HFF-Myc (cell line): ENCODE data around the gene TBL2.
"Not testable (repeated sequence)": the region's sequence is repeated elsewhere in the genome, so short reads cannot be mapped to it uniquely, and the experiment has no call there.

ENCODE experiments used
- DNase-seq: peaks from one replicate; pipeline ENCODE4 v3.0.0-alpha.2; 2011; ENCODE audit warnings: low read depth; ENCODE audit errors: extremely low read depth
- H3K4me3 ChIP-seq: replicated peaks from 2 replicates; pipeline ENCODE4 v1.5.1; 2011; ENCODE audit warnings: low read depth, mild to moderate bottlenecking, control low read depth, low read length
- TF ChIP-seq, protein P1 (sequence below): IDR thresholded peaks from 2 replicates; pipeline ENCODE4 v1.5.1; 2012; ENCODE audit warnings: mild to moderate bottlenecking, low read depth, low read length, control low read depth; ENCODE audit errors: missing control alignments

TBL2 gene

DNA sequence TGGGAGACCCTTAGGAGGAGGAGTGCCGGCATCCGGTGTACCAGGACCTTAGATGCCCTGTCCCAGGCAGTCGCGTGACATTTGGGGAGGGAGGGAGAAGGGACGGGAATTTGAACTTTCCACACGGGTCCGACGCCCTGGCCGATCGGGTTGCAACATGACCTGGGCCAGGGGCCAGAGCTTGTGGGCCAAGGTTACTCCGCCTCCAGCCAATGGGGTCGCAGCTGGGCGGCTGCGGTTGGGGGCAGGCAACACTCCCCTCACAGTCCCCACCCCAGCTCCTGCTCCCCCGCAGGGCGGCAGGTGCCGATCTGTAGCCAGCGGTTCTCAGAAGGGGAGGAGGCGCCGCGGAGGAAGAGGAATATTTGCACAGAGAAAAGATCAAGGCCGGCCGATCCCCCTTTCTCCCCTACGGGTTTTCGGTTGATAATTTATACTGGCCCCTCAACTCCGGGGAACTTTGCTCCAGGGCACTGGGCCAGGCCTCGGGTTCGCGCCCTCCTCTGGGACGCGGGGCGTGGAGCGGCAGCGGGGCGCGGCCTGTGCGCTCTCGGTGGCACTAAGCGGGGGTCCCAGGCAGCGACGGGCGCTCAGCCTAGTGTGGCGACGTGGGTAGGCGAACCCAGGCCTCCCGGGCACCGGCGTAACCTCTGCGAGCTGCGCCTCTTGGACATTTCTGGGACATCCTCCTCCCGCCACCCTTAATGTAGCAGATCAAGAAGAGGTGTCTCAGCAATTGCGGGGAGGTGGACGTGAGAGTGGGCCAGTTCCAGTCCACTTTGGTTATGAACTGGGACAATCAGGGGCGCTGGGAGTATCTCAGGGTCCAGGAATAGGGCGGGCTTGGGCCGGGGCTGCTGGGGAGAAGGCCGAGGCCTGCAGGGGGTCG is 44.8 kb upstream of the TBL2 start:
- DNase-seq = no peak
- no peak overlapping the region for H3K4me3 ChIP-seq
- TF ChIP-seq, protein P1, sequence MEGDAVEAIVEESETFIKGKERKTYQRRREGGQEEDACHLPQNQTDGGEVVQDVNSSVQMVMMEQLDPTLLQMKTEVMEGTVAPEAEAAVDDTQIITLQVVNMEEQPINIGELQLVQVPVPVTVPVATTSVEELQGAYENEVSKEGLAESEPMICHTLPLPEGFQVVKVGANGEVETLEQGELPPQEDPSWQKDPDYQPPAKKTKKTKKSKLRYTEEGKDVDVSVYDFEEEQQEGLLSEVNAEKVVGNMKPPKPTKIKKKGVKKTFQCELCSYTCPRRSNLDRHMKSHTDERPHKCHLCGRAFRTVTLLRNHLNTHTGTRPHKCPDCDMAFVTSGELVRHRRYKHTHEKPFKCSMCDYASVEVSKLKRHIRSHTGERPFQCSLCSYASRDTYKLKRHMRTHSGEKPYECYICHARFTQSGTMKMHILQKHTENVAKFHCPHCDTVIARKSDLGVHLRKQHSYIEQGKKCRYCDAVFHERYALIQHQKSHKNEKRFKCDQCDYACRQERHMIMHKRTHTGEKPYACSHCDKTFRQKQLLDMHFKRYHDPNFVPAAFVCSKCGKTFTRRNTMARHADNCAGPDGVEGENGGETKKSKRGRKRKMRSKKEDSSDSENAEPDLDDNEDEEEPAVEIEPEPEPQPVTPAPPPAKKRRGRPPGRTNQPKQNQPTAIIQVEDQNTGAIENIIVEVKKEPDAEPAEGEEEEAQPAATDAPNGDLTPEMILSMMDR = no peak

DNA sequence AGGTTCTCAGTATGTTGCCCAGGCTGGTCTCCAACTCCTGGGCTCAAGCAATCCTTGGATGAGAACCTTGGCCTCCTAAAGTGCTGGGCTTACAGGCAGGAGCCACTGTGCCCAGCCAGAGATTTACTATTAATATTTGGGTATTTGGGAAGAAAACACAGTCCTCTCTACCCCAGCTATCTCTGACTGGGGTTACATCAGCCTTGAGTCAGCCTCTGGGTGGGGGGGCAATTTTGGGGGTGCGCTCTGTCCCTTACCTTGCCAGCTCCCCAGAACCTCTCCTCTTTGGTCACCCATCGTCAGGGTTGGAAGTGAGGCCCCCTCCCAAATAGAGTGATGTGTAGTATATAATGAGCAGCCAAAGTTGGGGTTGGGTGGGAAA is 44.1 kb upstream of the TBL2 start:
- no peak overlapping the region for H3K4me3 ChIP-seq
- TF ChIP-seq, protein P1 = no peak
- DNase-seq = no peak

DNA sequence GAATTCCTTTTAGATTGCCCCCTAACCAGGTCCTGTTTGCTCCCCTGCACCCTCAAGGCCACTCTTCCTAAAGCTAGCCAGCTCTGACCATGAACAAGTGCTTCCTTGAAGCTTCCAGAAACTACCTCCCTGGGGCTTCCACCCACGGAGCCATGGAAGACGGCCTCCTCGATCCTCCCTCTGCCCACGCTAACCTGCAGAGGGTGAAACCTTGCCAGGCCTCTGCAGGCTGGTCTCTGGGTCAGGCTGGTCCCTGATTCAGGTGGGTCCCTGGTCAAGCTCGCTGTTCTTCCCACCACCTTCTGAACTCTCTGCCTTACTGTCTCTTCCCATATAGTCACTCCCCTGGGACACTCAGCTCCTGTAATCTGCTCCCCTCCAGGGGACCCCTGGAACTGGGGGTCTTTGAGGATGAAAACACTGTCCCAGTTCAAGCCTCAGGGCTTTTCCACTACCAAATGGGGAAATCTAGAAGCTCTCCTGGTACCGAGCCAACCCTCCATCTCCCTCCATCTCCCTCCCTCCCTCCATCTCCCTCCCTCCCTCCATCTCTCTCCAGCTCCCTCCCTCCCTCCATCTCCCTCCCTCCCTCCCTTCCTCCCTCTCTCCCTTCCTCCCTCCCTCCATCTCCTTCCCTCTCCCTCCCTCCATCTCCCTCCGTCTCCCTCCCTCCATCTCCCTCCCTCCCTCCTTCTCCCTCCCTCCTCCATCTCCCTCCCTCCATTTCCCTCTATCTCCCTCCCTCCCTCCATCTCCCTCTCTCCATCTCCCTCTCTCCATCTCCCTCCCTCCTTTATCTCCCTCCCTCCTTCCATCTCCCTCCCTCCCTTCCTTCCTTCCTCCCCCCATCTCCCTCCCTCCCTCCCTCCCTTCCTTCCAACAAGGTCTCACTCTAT is 43.0 kb upstream of the TBL2 start:
- H3K4me3 ChIP-seq = no peak overlapping the region
- no peak for DNase-seq
- TF ChIP-seq, protein P1 = no peak

DNA sequence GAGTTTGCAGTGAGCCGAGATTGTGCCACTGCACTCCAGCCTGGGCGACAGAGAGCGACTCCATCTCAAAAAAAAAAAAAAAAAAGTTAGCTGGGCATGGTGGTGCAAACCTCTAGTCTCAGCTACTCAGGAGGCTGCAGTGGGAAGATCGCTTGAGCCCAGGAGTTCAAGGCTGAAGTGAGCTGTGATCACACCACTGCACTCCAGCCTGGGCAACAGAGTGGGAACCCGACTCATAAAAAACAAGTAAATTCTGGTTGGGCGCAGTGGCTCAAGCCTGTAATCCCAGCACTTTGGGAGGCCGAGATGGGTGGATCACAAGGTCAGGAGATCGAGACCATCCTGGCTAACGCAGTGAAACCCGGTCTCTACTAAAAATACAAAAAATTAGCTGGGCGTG is 41.0 kb upstream of the TBL2 start:
- DNase-seq, H3K4me3 ChIP-seq: not testable (repeated sequence)

DNA sequence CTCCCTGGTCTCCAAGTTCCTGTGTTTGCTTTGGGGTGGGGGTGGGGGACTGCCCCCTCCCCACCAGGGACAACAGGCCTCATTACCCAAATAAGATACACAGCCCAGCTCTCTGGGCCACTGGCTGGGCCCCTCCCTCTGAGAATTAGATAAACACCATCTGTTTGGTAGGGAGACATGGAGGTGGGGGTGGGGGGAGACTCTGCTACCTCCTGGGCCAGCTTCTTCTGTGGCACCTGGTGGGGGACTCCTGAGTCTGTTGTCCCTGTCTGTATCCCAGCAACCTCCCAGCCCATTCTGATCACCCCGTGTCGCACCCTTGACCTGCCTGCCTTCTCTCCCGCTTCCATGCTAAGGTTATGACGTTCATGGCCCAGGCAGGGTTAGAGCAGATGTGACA is 40.2 kb upstream of the TBL2 start:
- TF ChIP-seq, protein P1 = no peak
- H3K4me3 ChIP-seq = no peak overlapping the region
- DNase-seq = no peak

DNA sequence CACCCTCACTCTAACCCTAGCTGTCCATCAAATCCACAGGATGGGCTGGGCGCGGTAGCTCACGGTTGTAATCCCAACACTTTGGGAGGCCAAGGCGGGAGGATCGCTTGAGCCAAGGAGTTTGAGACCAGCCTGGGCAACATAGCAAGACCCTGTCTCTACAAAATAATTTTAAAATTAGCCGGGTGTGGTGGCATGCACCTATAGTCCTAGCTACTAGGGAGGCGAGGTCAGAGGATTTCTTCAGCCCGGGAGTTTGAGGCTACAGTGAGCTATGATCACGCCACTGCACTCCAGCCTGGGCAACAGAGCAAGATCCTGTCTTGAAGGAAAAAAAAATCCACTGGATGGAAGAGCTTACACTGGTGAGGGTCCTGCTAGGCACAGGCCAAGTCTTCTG is 39.1 kb upstream of the TBL2 start:
- not testable (repeated sequence) for DNase-seq, H3K4me3 ChIP-seq

DNA sequence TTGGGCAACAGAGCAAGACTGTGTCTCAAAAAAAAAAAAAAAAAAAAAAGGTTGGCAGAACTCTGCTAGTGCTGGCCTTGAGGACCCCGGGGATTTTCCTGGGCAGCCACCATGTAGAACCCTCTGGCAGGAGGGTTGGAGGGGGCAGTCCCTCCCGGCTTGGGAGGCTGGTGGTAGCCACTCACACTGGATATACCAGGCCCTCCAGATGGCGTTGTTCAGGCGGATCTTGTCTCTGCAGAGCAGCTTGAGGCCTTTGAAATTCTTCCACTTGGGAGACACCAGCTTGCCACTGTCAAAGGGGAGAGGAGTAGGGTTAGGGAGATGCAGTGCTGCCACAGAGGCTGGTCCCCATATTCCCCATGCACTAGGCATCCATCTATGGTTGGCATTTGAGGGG is 37.5 kb upstream of the TBL2 start:
- TF ChIP-seq, protein P1 = no peak
- no peak for DNase-seq

DNA sequence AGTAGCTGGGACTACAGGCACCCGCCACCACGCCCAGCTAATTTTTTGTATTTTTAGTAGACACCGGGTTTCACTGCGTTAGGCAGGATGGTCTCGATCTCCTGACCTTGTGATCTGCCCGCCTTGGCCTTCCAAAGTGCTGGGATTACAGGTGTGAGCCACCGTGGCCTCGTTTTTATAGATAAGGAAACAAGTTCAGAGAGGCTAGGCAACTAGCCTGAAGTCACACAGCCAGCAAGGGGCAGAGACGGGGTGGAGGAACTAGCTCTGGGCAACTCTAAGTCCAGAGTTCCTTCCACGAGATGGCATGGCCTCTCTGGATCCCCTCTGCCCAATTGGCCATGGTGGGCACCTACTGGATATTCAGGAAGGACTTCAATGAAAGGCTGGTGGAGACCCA is 36.6 kb upstream of the TBL2 start:
- not testable (repeated sequence) for H3K4me3 ChIP-seq, DNase-seq

More for the DNA sequence above, 37.5 kb upstream of the TBL2 start:
- no peak overlapping the region for H3K4me3 ChIP-seq
